HEK293 (cell line): ENCODE data around the gene DAP.
"Not testable (repeated sequence)": the region's sequence is repeated elsewhere in the genome, so short reads cannot be mapped to it uniquely, and the experiment has no call there.

ENCODE experiments used
- CTCF ChIA-PET: fragments of 350-600 bp; formaldehyde crosslinking; extraction: SDS; loops from one replicate; lab custom pipeline; 2021; ENCODE audit warnings: antibody characterized with exemption; lab: Yijun Ruan, JAX
- POLR2A ChIA-PET: fragments of 300-600 bp; formaldehyde crosslinking; extraction: SDS; loops from one replicate; lab custom pipeline; 2020; ENCODE audit warnings: antibody characterized with exemption, inconsistent platforms; lab: Yijun Ruan, JAX
- H3K27ac ChIP-seq: fragments of 200-500 bp; sonication (Bioruptor generic); 2 replicates; pipeline ENCODE4 v1.5.1; 2014; ENCODE audit warnings: low read depth, low read length, control low read depth, inconsistent platforms; ENCODE audit errors: extremely low read depth
- H3K36me3 ChIP-seq, 2 experiments: fragments of 200-500 bp in 1 of 2; sonication (Bioruptor generic) in 1 of 2; 1 replicate in 1 of 2; 2 replicates in 1 of 2; pipeline ENCODE4 v1.5.1; 2014 to 2017; ENCODE audit warnings: inconsistent platforms in 2 of 2, low read length in 2 of 2; ENCODE audit not compliant: control insufficient read depth in 2 of 2, insufficient read depth in 1 of 2
- H3K4me1 ChIP-seq: fragments of 200-500 bp; sonication (Bioruptor generic); 2 replicates; pipeline ENCODE4 v1.5.1; 2014; ENCODE audit warnings: mild to moderate bottlenecking, low read length, inconsistent platforms; ENCODE audit not compliant: control insufficient read depth, insufficient read depth
- H3K4me3 ChIP-seq: 2 replicates; pipeline ENCODE4 v1.5.1; 2011; ENCODE audit warnings: low read depth, mild to moderate bottlenecking, control low read depth, low read length, moderate library complexity
- H3K9me3 ChIP-seq: fragments of 200-500 bp; sonication (Bioruptor generic); 2 replicates; pipeline ENCODE4 v1.5.1; 2014; ENCODE audit warnings: low read depth, low read length, inconsistent platforms; ENCODE audit not compliant: control insufficient read depth, insufficient read depth
- SCRT1 ChIP-seq: fragments of 450-650 bp; formaldehyde crosslinking; IDR thresholded peaks from 2 replicates; pipeline ENCODE4 v1.5.1; 2016; ENCODE audit warnings: missing biosample characterization, missing genetic modification characterization, borderline replicate concordance
- YY1 ChIP-seq: fragments of 450-650 bp; formaldehyde crosslinking; IDR thresholded peaks from 2 replicates; pipeline ENCODE4 v1.5.1; 2018; ENCODE audit warnings: missing biosample characterization, missing genetic modification characterization
- ZBTB11 ChIP-seq: fragments of 450-650 bp; formaldehyde crosslinking; conservative IDR thresholded peaks from 2 replicates; pipeline ENCODE4 v1.5.1; 2016; ENCODE audit warnings: low read depth, missing biosample characterization, missing genetic modification characterization
- ZNF211 ChIP-seq: fragments of 450-650 bp; formaldehyde crosslinking; IDR thresholded peaks from 2 replicates; pipeline ENCODE4 v1.5.1; 2016; ENCODE audit warnings: low read depth, missing biosample characterization, missing genetic modification characterization
- ZNF248 ChIP-seq: fragments of 450-650 bp; formaldehyde crosslinking; IDR thresholded peaks from 2 replicates; pipeline ENCODE4 v1.5.1; 2017; ENCODE audit warnings: missing biosample characterization, missing genetic modification characterization
- ZNF266 ChIP-seq: fragments of 450-650 bp; formaldehyde crosslinking; IDR thresholded peaks from 2 replicates; pipeline ENCODE4 v1.5.1; 2016; ENCODE audit warnings: missing biosample characterization, missing genetic modification characterization, low read depth
- ZNF280D ChIP-seq: fragments of 450-650 bp; formaldehyde crosslinking; IDR thresholded peaks from 2 replicates; pipeline ENCODE4 v1.5.1; 2016; ENCODE audit warnings: missing biosample characterization, missing genetic modification characterization
- ZNF335 ChIP-seq: fragments of 450-650 bp; formaldehyde crosslinking; conservative IDR thresholded peaks from 2 replicates; pipeline ENCODE4 v1.5.1; 2016; ENCODE audit warnings: missing biosample characterization, missing genetic modification characterization
- ZNF692 ChIP-seq: fragments of 450-650 bp; formaldehyde crosslinking; IDR thresholded peaks from 2 replicates; pipeline ENCODE4 v1.5.1; 2016; ENCODE audit warnings: missing biosample characterization, missing genetic modification characterization
- ZNF843 ChIP-seq: fragments of 450-650 bp; formaldehyde crosslinking; IDR thresholded peaks from 2 replicates; pipeline ENCODE4 v1.5.1; 2016; ENCODE audit warnings: missing biosample characterization, missing genetic modification characterization
- ZSCAN4 ChIP-seq: fragments of 450-650 bp; formaldehyde crosslinking; IDR thresholded peaks from 2 replicates; pipeline ENCODE4 v1.5.1; 2017; ENCODE audit warnings: missing biosample characterization, missing genetic modification characterization

The DAP gene

GRCh38 chr5:10644192-10644591, 116.8 kb downstream of the DAP start:
- ChIA-PET POLR2A (no interaction called here), CTCF (interaction anchor here (0.7 kb wide), 1 partner anchor 60 kb away, joined by 4 read pairs; no protein-coding TSS in a partner anchor)
- Histone ChIP-seq H3K36me3 (no peaks in the 10 kb centered on the region), H3K4me3 (no peak overlapping the region), H3K4me1 (no peaks in the 10 kb centered on the region), H3K9me3 (no peaks in the 10 kb centered on the region), H3K27ac (no peak overlapping the region)
- TF ChIP-seq ZSCAN4 (no peak), ZNF692 (tag by site-specific recombination) (no peak), ZNF211 (tag by site-specific recombination) (no peak), ZNF248 (no peak), ZNF266 (no peak)

- Histone ChIP-seq H3K27ac (no peak overlapping the region), H3K36me3 (peaks cover 0 to 6% of the 10 kb centered on the region in 2 experiments; a peak in 1 of 3 replicates), H3K4me3 (no peak overlapping the region), H3K9me3 (no peaks in the 10 kb centered on the region), H3K4me1 (no peaks in the 10 kb centered on the region)
- ChIA-PET CTCF (interaction anchor here (0.6 kb wide), 1 partner anchor 22 kb away, joined by 3 read pairs; no protein-coding TSS in a partner anchor), POLR2A (interaction anchor here (0.5 kb wide), 1 partner anchor 209 kb away, joined by 3 read pairs; no protein-coding TSS in a partner anchor)
- TF ChIP-seq ZNF280D (tag by site-specific recombination) (no peak), ZBTB11 (no peak), ZNF843 (no peak)
These were observed 118.7 kb downstream of the DAP start for GRCh38 chr5:10642367-10642766.

- CTCF ChIA-PET, result no interaction called here
- no peak for TF ChIP-seq YY1
- no peak for TF ChIP-seq ZNF335 (tag by site-specific recombination)
- TF ChIP-seq SCRT1, result no peak
- TF ChIP-seq, all 188 proteins: peak for 0
- Histone ChIP-seq H3K4me1 (no peaks in the 10 kb centered on the region), H3K4me3 (no peak overlapping the region), H3K36me3 (peaks cover 0 to 6% of the 10 kb centered on the region in 2 experiments; a peak in 1 of 3 replicates), H3K27ac (no peak overlapping the region), H3K9me3 (no peaks in the 10 kb centered on the region)
- POLR2A ChIA-PET, result no interaction called here
These were observed 121.1 kb downstream of the DAP start for GRCh38 chr5:10639846-10640368.

GRCh38 chr5:10638723-10639122, 122.3 kb downstream of the DAP start:
- CTCF ChIA-PET, result not testable (repeated sequence)

More at GRCh38 chr5:10638723-10639122, 122.3 kb downstream of the DAP start:
- H3K9me3 ChIP-seq, POLR2A ChIA-PET, H3K4me3 ChIP-seq, H3K27ac ChIP-seq, H3K4me1 ChIP-seq, H3K36me3 ChIP-seq: not testable (repeated sequence)
